ENCODE results near the gene PRKAG2.
A peak's percentile ranks its signal among the peaks of the same experiment; 100 is the strongest.

PRKAG2 gene

DNA sequence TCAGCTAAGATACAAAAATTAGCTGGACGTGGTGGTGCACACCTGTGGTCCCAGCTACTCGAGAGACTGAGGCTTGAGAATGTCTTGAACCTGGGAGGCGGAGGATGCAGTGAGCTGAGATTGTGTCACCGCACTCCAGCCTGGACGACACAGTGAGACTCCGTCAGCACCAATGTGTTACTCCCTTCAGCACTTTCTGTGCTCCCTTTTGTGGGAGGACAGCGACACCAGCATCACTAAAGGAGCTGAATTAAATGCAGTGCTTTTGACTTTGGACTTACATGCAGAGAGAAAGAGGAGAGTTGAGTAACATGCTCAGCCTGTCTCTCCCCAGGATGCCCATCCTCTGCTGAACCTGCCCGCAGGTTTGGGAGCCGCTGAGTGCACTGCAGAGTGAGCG is 265.0 kb downstream of the PRKAG2 start:
- Mint-ChIP-seq H3K4me1 (ENCODE audit: low read depth) (peaks cover 10% of the 10 kb centered on the region), H3K27me3 (no peaks in the 10 kb centered on the region), H3K36me3 (no peaks in the 10 kb centered on the region), H3K27ac (no peak overlapping the region), H3K9me3 (ENCODE audit: low read depth) (no peaks in the 10 kb centered on the region), H3K4me3 (no peak overlapping the region)

- Mint-ChIP-seq H3K4me1 (ENCODE audit: low read depth) (peaks cover 10% of the 10 kb centered on the region), H3K36me3 (no peaks in the 10 kb centered on the region), H3K27me3 (no peaks in the 10 kb centered on the region), H3K9me3 (ENCODE audit: low read depth) (no peaks in the 10 kb centered on the region), H3K4me3 (no peak overlapping the region), H3K27ac (no peak overlapping the region)
These were observed 265.9 kb downstream of the PRKAG2 start for GRCh38 chr7:151611041-151611440.

DNA sequence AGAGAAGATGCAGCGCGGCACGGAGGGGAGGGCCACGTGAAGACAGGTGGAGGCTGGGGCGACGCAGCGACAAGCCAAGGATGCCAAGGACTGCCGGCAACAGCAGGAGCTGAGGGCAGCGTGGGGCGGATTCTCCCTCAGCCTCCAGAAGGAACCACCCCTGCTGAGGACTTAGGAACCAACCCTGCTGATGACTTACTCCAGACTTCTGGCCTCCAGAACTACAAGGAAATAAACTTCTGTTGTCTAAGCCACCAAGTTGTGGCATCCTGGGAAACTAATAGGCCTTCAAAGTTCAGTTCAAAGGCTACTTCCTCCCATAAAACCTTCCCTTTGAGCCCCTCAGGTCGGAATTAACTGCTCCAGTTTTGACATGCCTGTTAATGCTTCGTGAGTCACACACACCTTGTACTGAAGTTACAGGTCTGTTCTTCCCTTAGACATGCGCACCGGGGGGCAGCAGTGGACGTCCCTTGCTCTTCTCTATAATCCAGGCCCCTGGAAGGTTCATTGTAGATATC is 268.8 kb downstream of the PRKAG2 start:
- H3K36me3 Mint-ChIP-seq = peaks cover 2% of the 10 kb centered on the region
- H3K4me1 Mint-ChIP-seq (ENCODE audit: low read depth) = peaks cover 11% of the 10 kb centered on the region
- no peaks in the 10 kb centered on the region for H3K27me3 Mint-ChIP-seq
- H3K9me3 Mint-ChIP-seq (ENCODE audit: low read depth) = no peaks in the 10 kb centered on the region
- no peak overlapping the region for H3K4me3 Mint-ChIP-seq
- peak overlapping the region; percentile 59 for H3K27ac Mint-ChIP-seq

DNA sequence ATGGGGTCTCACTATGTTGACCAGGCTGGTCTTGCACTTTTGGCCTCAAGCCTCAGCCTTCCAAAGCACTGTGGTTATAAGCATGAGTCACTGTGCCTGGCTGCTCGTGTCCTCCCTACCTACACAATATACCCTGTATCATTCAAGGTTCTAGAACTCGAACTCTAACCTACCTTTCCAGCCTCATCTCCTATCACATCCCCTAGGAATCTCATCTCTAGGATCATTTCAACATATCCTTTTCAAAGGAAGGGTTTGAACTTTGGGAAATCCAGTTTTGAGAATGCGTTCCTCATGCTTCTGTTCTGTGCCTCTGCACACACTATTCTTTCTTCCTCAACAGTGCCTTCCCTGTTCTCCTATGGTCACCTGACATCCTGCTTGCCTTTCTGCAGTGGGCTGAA is 269.4 kb downstream of the PRKAG2 start:
- no peaks in the 10 kb centered on the region for H3K27me3 Mint-ChIP-seq
- H3K27ac Mint-ChIP-seq = no peak overlapping the region

GRCh38 chr7:151603951-151604350 is 273.0 kb downstream of the PRKAG2 start:
- Mint-ChIP-seq H3K36me3 (peaks cover 4% of the 10 kb centered on the region), H3K4me1 (ENCODE audit: low read depth) (peaks cover 20% of the 10 kb centered on the region), H3K9me3 (ENCODE audit: low read depth) (no peaks in the 10 kb centered on the region), H3K4me3 (no peak overlapping the region), H3K27ac (no peak overlapping the region), H3K27me3 (no peaks in the 10 kb centered on the region)

More for the DNA sequence above, 269.4 kb downstream of the PRKAG2 start:
- peaks cover 11% of the 10 kb centered on the region for H3K4me1 Mint-ChIP-seq (ENCODE audit: low read depth)
- peaks cover 2% of the 10 kb centered on the region for H3K36me3 Mint-ChIP-seq
- no peak overlapping the region for H3K4me3 Mint-ChIP-seq
- no peaks in the 10 kb centered on the region for H3K9me3 Mint-ChIP-seq (ENCODE audit: low read depth)

- H3K4me3 Mint-ChIP-seq = no peak overlapping the region
These were observed 275.2 kb downstream of the PRKAG2 start for GRCh38 chr7:151601521-151602305.

GRCh38 chr7:151600331-151600730 is 276.6 kb downstream of the PRKAG2 start:
- Mint-ChIP-seq H3K9me3 (ENCODE audit: low read depth) (no peaks in the 10 kb centered on the region), H3K4me3 (no peak overlapping the region), H3K27me3 (no peaks in the 10 kb centered on the region), H3K4me1 (ENCODE audit: low read depth) (peaks cover 25% of the 10 kb centered on the region), H3K36me3 (peaks cover 4% of the 10 kb centered on the region), H3K27ac (no peak overlapping the region)

More at GRCh38 chr7:151601521-151602305, 275.2 kb downstream of the PRKAG2 start:
- Mint-ChIP-seq H3K27ac (no peak overlapping the region), H3K4me1 (ENCODE audit: low read depth) (peaks cover 22% of the 10 kb centered on the region), H3K36me3 (peaks cover 4% of the 10 kb centered on the region), H3K27me3 (no peaks in the 10 kb centered on the region), H3K9me3 (ENCODE audit: low read depth) (no peaks in the 10 kb centered on the region)

DNA sequence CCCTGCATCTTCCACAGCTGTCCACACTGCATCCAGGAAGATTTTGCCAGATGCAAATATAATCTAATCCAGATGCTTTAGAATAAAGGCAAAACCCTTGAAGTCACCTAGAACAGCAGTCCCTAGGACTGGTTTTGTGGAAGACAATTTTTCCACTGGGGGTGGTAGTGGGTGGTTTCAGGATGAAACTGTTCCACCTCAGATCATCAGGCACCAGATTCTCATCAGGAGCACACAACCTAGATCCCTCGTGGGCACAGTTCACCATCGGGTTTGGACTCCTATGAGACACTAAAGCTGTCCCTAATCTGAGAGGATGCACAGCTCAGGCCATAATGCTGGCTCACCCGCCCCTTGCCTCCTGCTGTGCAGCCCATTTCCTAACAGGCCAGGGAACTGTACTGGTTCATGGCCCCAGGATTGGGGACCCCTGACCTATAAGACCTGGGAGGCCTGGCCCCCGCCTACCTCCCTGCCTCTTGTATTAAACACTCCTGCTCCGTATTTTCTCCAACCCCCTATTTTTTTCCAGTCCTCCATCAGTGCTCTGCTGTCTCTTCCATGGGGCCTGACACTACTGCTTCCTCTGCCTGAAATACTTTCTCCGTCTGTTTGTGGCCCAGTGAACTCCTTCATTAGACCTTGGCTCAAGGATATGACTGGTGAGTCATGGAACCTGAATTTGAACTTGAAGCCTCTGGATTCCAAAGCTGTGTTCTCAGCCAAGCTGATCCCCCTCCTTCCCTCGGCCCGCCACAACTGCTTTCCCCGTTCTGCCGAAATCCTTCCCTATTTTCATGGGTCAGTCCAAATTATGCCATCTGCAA is 277.3 kb downstream of the PRKAG2 start:
- Mint-ChIP-seq H3K27ac (peak overlapping the region; percentile 11), H3K9me3 (ENCODE audit: low read depth) (no peaks in the 10 kb centered on the region), H3K36me3 (peaks cover 4% of the 10 kb centered on the region), H3K4me3 (no peak overlapping the region), H3K27me3 (no peaks in the 10 kb centered on the region), H3K4me1 (ENCODE audit: low read depth) (peaks cover 25% of the 10 kb centered on the region)

DNA sequence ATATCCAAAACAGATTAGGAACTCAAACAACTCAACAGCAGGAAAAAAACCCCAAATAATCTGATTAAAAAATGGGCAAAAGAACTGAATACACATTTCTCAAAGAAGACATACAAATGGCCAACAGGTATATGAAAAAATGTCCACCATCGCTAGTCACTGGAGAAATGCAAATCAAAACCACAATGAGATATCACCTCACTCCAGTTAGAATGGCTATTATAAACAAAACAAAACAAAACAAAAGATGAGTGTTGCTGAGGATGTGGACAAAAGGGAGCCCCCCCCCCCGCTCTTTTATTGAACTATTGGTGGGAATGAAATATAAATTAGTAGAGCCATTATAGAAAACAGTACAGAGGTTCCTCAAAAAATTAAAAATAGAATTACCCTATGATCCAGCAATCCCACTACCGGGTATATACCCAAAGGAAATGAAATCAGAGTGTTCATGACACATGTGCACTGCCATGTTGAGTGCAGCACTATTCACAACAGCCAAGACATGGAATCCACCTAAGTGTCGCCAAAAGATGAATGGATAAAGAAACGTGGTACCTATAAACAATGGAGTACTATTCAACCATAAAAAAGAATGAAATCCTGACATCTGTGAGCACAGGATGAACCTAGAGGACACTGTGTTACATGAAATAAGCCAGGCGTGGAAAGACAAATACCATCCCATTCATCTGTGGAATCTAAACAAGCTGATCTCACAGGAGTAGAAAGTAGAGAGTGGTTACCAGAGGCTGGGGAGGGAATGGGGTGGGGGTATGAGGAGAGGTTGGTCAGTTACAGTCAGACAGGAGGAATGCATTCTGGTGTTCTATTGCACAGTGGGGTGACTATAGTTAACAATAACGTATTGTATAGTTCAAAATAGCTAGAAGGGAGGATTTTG is 279.1 kb downstream of the PRKAG2 start:
- H3K27ac Mint-ChIP-seq = no peak overlapping the region
- H3K4me3 Mint-ChIP-seq = no peak overlapping the region
- peaks cover 3% of the 10 kb centered on the region for H3K36me3 Mint-ChIP-seq
- H3K4me1 Mint-ChIP-seq (ENCODE audit: low read depth) = peaks cover 24% of the 10 kb centered on the region
- no peaks in the 10 kb centered on the region for H3K27me3 Mint-ChIP-seq
- H3K9me3 Mint-ChIP-seq (ENCODE audit: low read depth) = no peaks in the 10 kb centered on the region

DNA sequence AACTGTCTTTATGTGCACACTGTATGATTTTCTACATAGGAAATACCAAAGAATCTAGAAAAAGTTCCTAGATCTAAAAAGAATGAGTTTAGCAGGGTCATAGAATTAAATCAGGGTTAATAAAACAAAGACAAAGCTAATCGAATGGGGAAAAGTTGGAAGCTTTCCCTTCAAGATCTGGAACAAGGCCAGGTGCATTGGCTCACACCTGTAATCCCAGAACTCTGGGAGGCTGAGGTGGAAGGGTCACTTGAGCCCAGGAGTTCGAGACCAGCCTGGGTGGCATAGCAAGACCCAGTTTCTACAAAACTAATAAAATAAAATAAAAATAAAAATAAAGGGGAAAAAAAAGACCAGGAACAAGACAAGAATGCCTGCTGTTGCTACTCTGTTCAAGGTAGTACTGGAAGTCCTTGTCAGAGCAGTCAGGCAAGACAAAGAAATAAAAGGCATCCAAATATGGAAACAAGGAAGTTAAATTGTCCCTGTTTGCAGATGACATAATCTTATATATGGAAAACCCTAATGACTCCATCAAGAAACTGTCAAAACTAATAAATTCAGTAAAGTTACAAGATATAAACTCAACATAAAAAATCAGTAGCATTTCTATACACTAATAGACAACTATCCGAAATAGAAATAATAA is 281.1 kb downstream of the PRKAG2 start:
- Mint-ChIP-seq H3K27ac (no peak overlapping the region), H3K36me3 (peaks cover 2% of the 10 kb centered on the region), H3K4me1 (ENCODE audit: low read depth) (peaks cover 24% of the 10 kb centered on the region), H3K4me3 (no peak overlapping the region), H3K27me3 (no peaks in the 10 kb centered on the region), H3K9me3 (ENCODE audit: low read depth) (no peaks in the 10 kb centered on the region)

- H3K36me3 Mint-ChIP-seq = peaks cover 5% of the 10 kb centered on the region
- no peak overlapping the region for H3K4me3 Mint-ChIP-seq
- no peaks in the 10 kb centered on the region for H3K27me3 Mint-ChIP-seq
- peaks cover 12% of the 10 kb centered on the region for H3K4me1 Mint-ChIP-seq (ENCODE audit: low read depth)
- no peaks in the 10 kb centered on the region for H3K9me3 Mint-ChIP-seq (ENCODE audit: low read depth)
- H3K27ac Mint-ChIP-seq = no peak overlapping the region
These were observed 283.9 kb downstream of the PRKAG2 start for GRCh38 chr7:151592868-151593486.

GRCh38 chr7:151592330-151592729 is 284.6 kb downstream of the PRKAG2 start:
- no peaks in the 10 kb centered on the region for H3K27me3 Mint-ChIP-seq

DNA sequence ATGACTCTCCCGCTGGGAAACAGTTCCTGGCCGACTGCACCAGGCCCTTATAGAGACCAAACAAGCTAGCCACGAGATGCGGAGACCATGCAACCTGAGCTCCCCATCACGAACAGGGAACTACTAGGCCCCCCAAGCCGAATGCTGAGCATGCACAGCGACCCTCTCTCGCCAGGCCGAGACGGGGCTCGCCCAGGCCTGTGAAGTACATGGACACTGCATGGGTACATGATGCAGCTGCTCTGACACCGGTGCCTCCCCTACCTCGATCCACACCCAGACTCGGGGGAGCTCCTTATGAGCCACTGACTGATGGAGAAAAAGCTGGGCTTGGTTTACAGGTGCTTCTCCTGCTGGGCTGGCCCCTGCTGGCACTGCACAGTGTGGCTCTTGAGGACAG is 285.0 kb downstream of the PRKAG2 start:
- Mint-ChIP-seq H3K27ac (no peak overlapping the region), H3K9me3 (ENCODE audit: low read depth) (no peaks in the 10 kb centered on the region), H3K36me3 (peaks cover 5% of the 10 kb centered on the region), H3K27me3 (no peaks in the 10 kb centered on the region), H3K4me3 (no peak overlapping the region), H3K4me1 (ENCODE audit: low read depth) (peaks cover 5% of the 10 kb centered on the region)

More at GRCh38 chr7:151592330-151592729, 284.6 kb downstream of the PRKAG2 start:
- Mint-ChIP-seq H3K27ac (peak overlapping the region; percentile 62), H3K36me3 (peaks cover 5% of the 10 kb centered on the region), H3K4me1 (ENCODE audit: low read depth) (peaks cover 7% of the 10 kb centered on the region), H3K4me3 (no peak overlapping the region), H3K9me3 (ENCODE audit: low read depth) (no peaks in the 10 kb centered on the region)
